IMR-90 (cell line): ENCODE measurements around the gene NAV1. TPM values are rescaled to one million over a fixed set of nuclear protein-coding genes. Genes with fewer than 3 reads are reported as not detected.

Source experiments
- ATAC-seq: fragments of 200-7000 bp; cut with Tn5 transposase; 2 replicates; pipeline ENCODE4 v1.9.1; 2020; ENCODE audit warnings: low read depth, mild to moderate bottlenecking, moderate library complexity
- BruUV-seq: library from RNA; stranded (reverse); fragments of 400-500 nt; replicated peaks from 2 replicates; lab custom pipeline; 2021; lab: Mats Ljungman, UMichigan
- CTCF ChIA-PET: fragments of 300-600 bp; formaldehyde crosslinking; extraction: SDS; loops from one replicate; lab custom pipeline; 2021; ENCODE audit warnings: antibody characterized with exemption; lab: Yijun Ruan, JAX
- POLR2A ChIA-PET: fragments of 300-600 bp; sonication (Branson Sonifier 250); formaldehyde crosslinking; loops from one replicate; lab custom pipeline; 2022; ENCODE audit warnings: antibody characterized with exemption; ENCODE audit not compliant: unreplicated experiment; lab: Charles Lee
- DNase-seq: peaks from one replicate; pipeline ENCODE4 v3.0.0; 2013
- H2AFZ ChIP-seq: replicated peaks from 2 replicates; pipeline ENCODE3; 2013; ENCODE audit warnings: low read length, mild to moderate bottlenecking; ENCODE audit not compliant: poor library complexity
- H2AK5ac ChIP-seq: 2 replicates; pipeline ENCODE4 v1.6.1; 2013; ENCODE audit warnings: low read depth, low read length, inconsistent platforms
- H2AK9ac ChIP-seq: replicated peaks from 2 replicates; pipeline ENCODE3; 2013; ENCODE audit warnings: mild to moderate bottlenecking, low read depth, low read length, moderate library complexity; ENCODE audit not compliant: poor library complexity
- H2BK120ac ChIP-seq: 2 replicates; pipeline ENCODE4 v1.6.1; 2013; ENCODE audit warnings: low read depth, low read length, inconsistent platforms
- H2BK15ac ChIP-seq: 3 replicates; pipeline ENCODE4 v1.6.1; 2013; ENCODE audit warnings: low read depth, low read length, inconsistent platforms
- H2BK20ac ChIP-seq: 2 replicates; pipeline ENCODE4 v1.6.1; 2013; ENCODE audit warnings: low read depth, mild to moderate bottlenecking, inconsistent platforms, low read length, moderate library complexity
- H2BK5ac ChIP-seq: 2 replicates; pipeline ENCODE4 v1.6.1; 2013; ENCODE audit warnings: mild to moderate bottlenecking, low read depth, low read length, inconsistent platforms; ENCODE audit not compliant: poor library complexity, severe bottlenecking
- H3K14ac ChIP-seq: replicated peaks from 2 replicates; pipeline ENCODE4 v1.6.1; 2013; ENCODE audit warnings: low read depth, low read length, inconsistent platforms
- H3K18ac ChIP-seq: 2 replicates; pipeline ENCODE4 v1.6.1; 2013; ENCODE audit warnings: low read depth, low read length, control low read depth
- H3K23ac ChIP-seq: 2 replicates; pipeline ENCODE4 v1.6.1; 2013; ENCODE audit warnings: low read depth, low read length, inconsistent platforms
- H3K27ac ChIP-seq: 2 replicates; pipeline ENCODE4 v1.5.1; 2013; ENCODE audit warnings: mild to moderate bottlenecking, control low read depth, low read length; ENCODE audit not compliant: insufficient read depth
- H3K27me3 ChIP-seq: 2 replicates; pipeline ENCODE4 v1.6.1; 2013; ENCODE audit warnings: low read length; ENCODE audit not compliant: control insufficient read depth, insufficient read depth
- H3K36me3 ChIP-seq: 2 replicates; pipeline ENCODE4 v1.6.1; 2013; ENCODE audit warnings: low read length, mixed read lengths; ENCODE audit not compliant: control insufficient read depth, insufficient read depth
- H3K4ac ChIP-seq: 2 replicates; pipeline ENCODE4 v1.6.1; 2013; ENCODE audit warnings: low read depth, low read length, inconsistent platforms
- H3K4me1 ChIP-seq: 2 replicates; pipeline ENCODE4 v1.6.1; 2013; ENCODE audit warnings: low read length, mixed read lengths; ENCODE audit not compliant: control insufficient read depth, insufficient read depth
- H3K4me2 ChIP-seq: 2 replicates; pipeline ENCODE4 v1.6.1; 2013; ENCODE audit warnings: low read depth, mild to moderate bottlenecking, control low read depth, low read length, moderate library complexity
- H3K4me3 ChIP-seq: 2 replicates; pipeline ENCODE4 v1.5.1; 2013; ENCODE audit warnings: low read depth, mild to moderate bottlenecking, control low read depth, low read length, moderate library complexity; ENCODE audit not compliant: insufficient read depth
- H3K56ac ChIP-seq: 2 replicates; pipeline ENCODE4 v1.6.1; 2013; ENCODE audit warnings: low read length, inconsistent platforms; ENCODE audit not compliant: insufficient read depth; ENCODE audit errors: extremely low read depth
- H3K79me1 ChIP-seq, 2 experiments: 2 replicates each; pipeline ENCODE4 v1.6.1; 2013; ENCODE audit warnings: low read length in 2 of 2, inconsistent platforms in 1 of 2, low read depth in 1 of 2
- H3K9ac ChIP-seq: 2 replicates; pipeline ENCODE4 v1.6.1; 2013; ENCODE audit warnings: low read depth, low read length, control low read depth
- H3K9me1 ChIP-seq: 2 replicates; pipeline ENCODE4 v1.6.1; 2013; ENCODE audit warnings: low read length, inconsistent platforms; ENCODE audit not compliant: insufficient read depth
- H3K9me3 ChIP-seq: 2 replicates; pipeline ENCODE4 v1.6.1; 2013; ENCODE audit warnings: low read length; ENCODE audit not compliant: control insufficient read depth, insufficient read depth
- H4K20me1 ChIP-seq: 2 replicates; pipeline ENCODE4 v1.6.1; 2013; ENCODE audit warnings: low read length, inconsistent platforms; ENCODE audit not compliant: insufficient read depth
- H4K5ac ChIP-seq: 2 replicates; pipeline ENCODE4 v1.6.1; 2013; ENCODE audit warnings: mild to moderate bottlenecking, low read depth, low read length, control low read depth
- H4K8ac ChIP-seq, 2 experiments: 2 replicates each; pipeline ENCODE4 v1.6.1; 2013; ENCODE audit warnings: low read depth in 2 of 2, low read length in 2 of 2, control low read depth in 1 of 2, inconsistent platforms in 1 of 2
- H4K91ac ChIP-seq: 2 replicates; pipeline ENCODE4 v1.6.1; 2013; ENCODE audit warnings: low read depth, low read length, inconsistent platforms; ENCODE audit not compliant: insufficient read depth
- CHD1 ChIP-seq: IDR thresholded peaks from 2 replicates; pipeline ENCODE4 v1.6.1; 2012; ENCODE audit warnings: low read depth, low read length, improper control_type of control experiment
- CTCF ChIP-seq: conservative IDR thresholded peaks from 2 replicates; pipeline ENCODE4 v1.5.1; 2012; ENCODE audit warnings: mild to moderate bottlenecking, low read depth, low read length, improper control_type of control experiment
- ELK1 ChIP-seq: fragments of 150-350 bp; IDR thresholded peaks from 2 replicates; pipeline ENCODE4 v1.6.1; 2016; ENCODE audit warnings: low read depth, mild to moderate bottlenecking, low read length, moderate library complexity, borderline replicate concordance
- NFE2L2 ChIP-seq: fragments of 150-350 bp; IDR thresholded peaks from 2 replicates; pipeline ENCODE4 v1.6.1; 2016; ENCODE audit warnings: low read depth, mild to moderate bottlenecking, low read length
- RAD21 ChIP-seq: IDR thresholded peaks from 2 replicates; pipeline ENCODE4 v1.6.1; 2012; ENCODE audit warnings: low read length, improper control_type of control experiment
- RCOR1 ChIP-seq: IDR thresholded peaks from 2 replicates; pipeline ENCODE4 v1.6.1; 2012; ENCODE audit warnings: mild to moderate bottlenecking, low read length, improper control_type of control experiment; ENCODE audit not compliant: insufficient replicate concordance
- USF2 ChIP-seq: fragments of 150-350 bp; IDR thresholded peaks from 2 replicates; pipeline ENCODE4 v1.6.1; 2017; ENCODE audit warnings: mild to moderate bottlenecking, antibody characterized with exemption, low read length, low read depth
- WGBS, 2 experiments: methylation state at CpG; one replicate each; pipeline versions ENCODE4 v1.1.5 to v1.1.7; 2013; ENCODE audit warnings: missing lambda C conversion rate in 2 of 2; ENCODE audit not compliant: insufficient read length in 1 of 2; ENCODE audit errors: extremely low coverage in 2 of 2; 5-methylcytosine and 5-hydroxymethylcytosine counted together
- dilution Hi-C: fragments of 300-500 bp; cut with HindIII; formaldehyde crosslinking; loops from one replicate; pipeline ENCODE4 v1.14.3; 2018; ENCODE audit warnings: low sequenced_read_pairs; ENCODE audit not compliant: unreplicated experiment
- in situ Hi-C: fragments of 300-500 bp; cut with MboI; formaldehyde crosslinking; loops from 3 replicates; pipeline ENCODE4 v1.14.3; 2019; ENCODE audit warnings: low sequenced_read_pairs, inconsistent platforms, mixed read lengths
- intact Hi-C: fragments of 100-400 bp; cut with micrococcal nuclease; formaldehyde crosslinking; loops from 2 replicates; pipeline ENCODE4 v1.10.0; 2022
- polyA plus RNA-seq, 3 experiments: library from polyadenylated mRNA; depleted of rRNA; stranded (reverse); fragments of >200 nt; gene quantifications; 2 replicates each; pipeline ENCODE4 v1.2.3, GENCODE V29; 2012; ENCODE audit warnings: low replicate concordance in 1 of 3
- total RNA-seq: library from RNA; depleted of rRNA; stranded (reverse); fragments of >200 nt; gene quantifications from 2 replicates; pipeline ENCODE4 v1.2.3, GENCODE V29; 2012

The NAV1 gene
- total and polyA plus RNA-seq, 2 of the 4 experiments (the other 2 are of a cell fraction), result 14.0 to 23.1 TPM

GRCh38 chr1:201559679-201560162, 20.8 kb downstream of the NAV1 start (continued):
- TF ChIP-seq USF2, result peak; percentile 81

- Histone ChIP-seq H2BK15ac (peak overlapping the region; percentile 60), H2BK5ac (peak overlapping the region; percentile 99), H2BK120ac (peak overlapping the region; percentile 98), H3K9ac (no peak overlapping the region), H2AK5ac (peak overlapping the region; percentile 98), H3K18ac (peak overlapping the region; percentile 99), H2BK20ac (peak overlapping the region; percentile 97), H3K4me3 (no peak overlapping the region), H2AFZ (peak overlapping the region; percentile 24), H3K4ac (peak overlapping the region; percentile 97), H3K9me3 (no peaks in the 10 kb centered on the region), H3K27ac (peak overlapping the region; percentile 82), H3K27me3 (no peaks in the 10 kb centered on the region), H4K91ac (peak overlapping the region; percentile 99), H3K4me2 (no peak overlapping the region), H3K79me1 (peaks cover 39 to 82% of the 10 kb centered on the region in 2 experiments), H3K56ac (0 out of 2 replicates have a peak overlapping the region, but pooled peaks have one; percentile 16), H3K14ac (peak overlapping the region; percentile 97), H3K36me3 (no peaks in the 10 kb centered on the region; the same call in 1 of the 2 replicates), H3K4me1 (peaks cover 46% of the 10 kb centered on the region), H4K5ac (peak overlapping the region; percentile 98), H3K23ac (peak overlapping the region; percentile 97), H4K20me1 (peaks cover 11% of the 10 kb centered on the region), H3K9me1 (peaks cover 30% of the 10 kb centered on the region), H2AK9ac (peak overlapping the region; percentile 68), H4K8ac (peak overlapping the region; percentile 90 to 93; a peak in 3 of 4 replicates)
- no TSS peak for BruUV-seq
- TF ChIP-seq CHD1 (no peak), CTCF (no peak), NFE2L2 (no peak), ELK1 (no peak), RCOR1 (no peak), RAD21 (no peak)
- intact Hi-C loops (no loop called here), in situ Hi-C loops (loop anchor here (5.0 to 10.0 kb wide), 2 partner anchors 64 to 87 kb away; no protein-coding TSS in a partner anchor), dilution Hi-C loops (no loop called here)
- POLR2A ChIA-PET, result interaction anchor here (0.5 to 1.3 kb wide), 2 partner anchors 90 to 94 kb away, joined by 3 to 4 read pairs; no protein-coding TSS in a partner anchor
- DNase-seq (no peak), ATAC-seq (no peak)
- 95% methylated on average over 4 of the region's 9 CpGs; no CpG with 5 or more reads in 1 of the 2 experiments for WGBS, 2 experiments
- CTCF ChIA-PET, result interaction anchor here (0.6 to 4.1 kb wide), 15 partner anchors 11 to 232 kb away, joined by 3 to 19 read pairs (median 4); no protein-coding TSS in a partner anchor
Observed at GRCh38 chr1:201560328-201561194, 21.6 kb downstream of the NAV1 start.
